ENCODE measurements around the gene IMMP2L. TPM values are rescaled to one million over a fixed set of nuclear protein-coding genes. Genes with fewer than 3 reads are reported as not detected.

Gene IMMP2L
- total and polyA plus RNA-seq, 2 of the 13 experiments (the other 11 are each of a cell fraction or from before 2014, with no cell fraction given) = 7.8 to 16.9 TPM

- no peak for TF ChIP-seq ZNF281 (CRISPR knock-in tag; IDR thresholded peaks at IDR 0.05; ENCODE audit: borderline replicate concordance)
- no peak for TF ChIP-seq ZNF205 (CRISPR knock-in tag; IDR thresholded peaks at IDR 0.05)
- no peak for TF ChIP-seq ZNF547 (CRISPR knock-in tag; IDR thresholded peaks at IDR 0.05)
- no peak for TF ChIP-seq KDM6A (CRISPR knock-in tag; IDR thresholded peaks at IDR 0.05; ENCODE audit: low read depth)
- TF ChIP-seq ZNF282 (IDR thresholded peaks at IDR 0.05; ENCODE audit: partially characterized antibody) = no peak
- no peak for TF ChIP-seq CREB3 (CRISPR knock-in tag; IDR thresholded peaks at IDR 0.05)
Measured at GRCh38 chr7:111101856-111102646, 460.2 kb downstream of the IMMP2L start (continued).

GRCh38 chr7:111098926-111099250 is 463.4 kb downstream of the IMMP2L start:
- Histone ChIP-seq H3K4me2 (ENCODE audit: low read depth, low read length) (no peak overlapping the region), H3K36me3 (replicated peaks in 1 of 2; ENCODE audit: control insufficient read depth in 1 of 2, insufficient read depth in 2 of 2, low read length in 2 of 2) (no peaks in the 10 kb centered on the region), H3K4me3 (replicated peaks in 1 of 3; ENCODE audit: insufficient read depth in 1 of 3, low read depth in 2 of 3, low read length in 3 of 3) (no peak overlapping the region), H3K4me1 (ENCODE audit: insufficient read depth, low read length) (no peaks in the 10 kb centered on the region), H2AFZ (ENCODE audit: low read length) (no peak overlapping the region), H4K20me1 (ENCODE audit: insufficient read depth, low read length) (no peaks in the 10 kb centered on the region; the same call in 1 of the 2 replicates), H3K79me2 (ENCODE audit: insufficient read depth, low read length) (no peaks in the 10 kb centered on the region), H3K27me3 (ENCODE audit: control insufficient read depth in 1 of 2, insufficient read depth in 2 of 2, low read length in 2 of 2) (no peaks in the 10 kb centered on the region), H3K9ac (ENCODE audit: insufficient read depth, low read depth, low read length) (no peak overlapping the region), H3K27ac (ENCODE audit: extremely low read length, insufficient read depth, low read length) (no peak overlapping the region), H3K9me3 (ENCODE audit: low read length) (no peaks in the 10 kb centered on the region)
- ATAC-seq = no peak
- BruUV-seq (replicated peaks) = no TSS peak
- ChIA-PET CTCF (ENCODE audit: low intra/inter-chr PET ratio, low total read pairs) (interaction anchor here (1.5 kb wide), 1 partner anchor 1008 kb away, joined by 4 read pairs; no protein-coding TSS in a partner anchor), POLR2A (no interaction called here)
- DNase-seq (ENCODE audit: low spot score) = no peak
- in situ Hi-C loops (cut with HindIII; ENCODE audit: extremely low pct_ligation_motif_present, low pct_unique_long_range_greater_than_20kb) = loop anchor here (25.0 kb wide), 2 partner anchors 638 to 1012 kb away; no protein-coding TSS in a partner anchor
- FAIRE-seq = no peak
- 12% methylated on average over 1 of the region's 1 CpG for WGBS (ENCODE audit: low lambda C conversion rate)
- intact Hi-C loops (cut with micrococcal nuclease; ENCODE audit: unreplicated experiment) = loop anchor here (1.0 to 10.0 kb wide), 3 partner anchors 264 to 1009 kb away; no protein-coding TSS in a partner anchor
- no peak for TF ChIP-seq ZHX2 (IDR thresholded peaks at IDR 0.05; ENCODE audit: low read depth)
- no peak for TF ChIP-seq ZHX2 (CRISPR knock-in tag; IDR thresholded peaks at IDR 0.05; ENCODE audit: borderline replicate concordance)
- TF ChIP-seq DPF2 (CRISPR knock-in tag; IDR thresholded peaks at IDR 0.05; ENCODE audit: borderline replicate concordance, low read depth) = no peak
- no peak for TF ChIP-seq HNRNPL (IDR thresholded peaks at IDR 0.05; ENCODE audit: low read depth, low read length)
- no peak for TF ChIP-seq REXO4 (CRISPR knock-in tag; IDR thresholded peaks at IDR 0.05; ENCODE audit: borderline replicate concordance)

Data from HepG2 (cell line).